ENCODE data around the gene GPR141. TPM values are rescaled to one million over a fixed set of nuclear protein-coding genes. Genes with fewer than 3 reads are reported as not detected.

GPR141 gene
- polyA plus RNA-seq, 2 of the 4 experiments (the other 2 are of a cell fraction) = 0.12 to 0.49 TPM

GRCh38 chr7:37672926-37673325 is 10.6 kb upstream of the GPR141 start:
- ChIA-PET CTCF (interaction anchor here (1.0 kb wide), 1 partner anchor 161 kb away, joined by 3 read pairs; no protein-coding TSS in a partner anchor), POLR2A (no interaction called here)
- DNase-seq (ENCODE audit: low read depth in 1 of 2, low spot score in 1 of 2) (no peak), FAIRE-seq (no peak), ATAC-seq (no peak)
- TF ChIP-seq, protein P1, sequence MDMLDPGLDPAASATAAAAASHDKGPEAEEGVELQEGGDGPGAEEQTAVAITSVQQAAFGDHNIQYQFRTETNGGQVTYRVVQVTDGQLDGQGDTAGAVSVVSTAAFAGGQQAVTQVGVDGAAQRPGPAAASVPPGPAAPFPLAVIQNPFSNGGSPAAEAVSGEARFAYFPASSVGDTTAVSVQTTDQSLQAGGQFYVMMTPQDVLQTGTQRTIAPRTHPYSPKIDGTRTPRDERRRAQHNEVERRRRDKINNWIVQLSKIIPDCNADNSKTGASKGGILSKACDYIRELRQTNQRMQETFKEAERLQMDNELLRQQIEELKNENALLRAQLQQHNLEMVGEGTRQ (IDR thresholded peaks at IDR 0.05) = no peak
- TF ChIP-seq HEYL (CRISPR knock-in tag; IDR thresholded peaks at IDR 0.05) (no peak), CBX8 (IDR thresholded peaks at IDR 0.05) (no peak), SREBF2 (IDR thresholded peaks at IDR 0.05) (no peak), ZC3H11A (IDR thresholded peaks at IDR 0.05) (no peak)
- no peak overlapping the region for H3K4me2 ChIP-seq
- H3K4me1 ChIP-seq = peaks cover 15% of the 10 kb centered on the region; the same call in 1 of the 3 replicates
- H3K27ac ChIP-seq = 0 out of 6 replicates have a peak overlapping the region, but pooled peaks of 1 of the 2 experiments have one; percentile 27
- peaks cover 9% of the 10 kb centered on the region; the same call in 1 of the 3 replicates for H3K9me3 ChIP-seq
- H3K4me3 ChIP-seq = no peak overlapping the region
- 53% methylated on average over 3 of the region's 3 CpGs for WGBS (ENCODE audit: missing lambda C conversion rate)

GRCh38 chr7:37673523-37673922 is 10.0 kb upstream of the GPR141 start:
- 74% methylated on average over 1 of the region's 1 CpG for WGBS (ENCODE audit: missing lambda C conversion rate)
- Histone ChIP-seq H3K27ac (0 out of 6 replicates have a peak overlapping the region, but pooled peaks of 1 of the 2 experiments have one; percentile 27), H3K4me2 (no peak overlapping the region), H3K9me3 (peaks cover 4% of the 10 kb centered on the region; the same call in 1 of the 3 replicates), H3K4me3 (no peak overlapping the region), H3K4me1 (peaks cover 15% of the 10 kb centered on the region; the same call in 1 of the 3 replicates)
- FAIRE-seq (no peak), DNase-seq (ENCODE audit: low read depth in 1 of 2, low spot score in 1 of 2) (no peak), ATAC-seq (no peak)
- TF ChIP-seq JUN (IDR thresholded peaks at IDR 0.05) (no peak), RNF2 (IDR thresholded peaks at IDR 0.05; ENCODE audit: borderline replicate concordance, low read depth) (no peak), FOXS1 (CRISPR knock-in tag; IDR thresholded peaks at IDR 0.05) (no peak), RFX5 (IDR thresholded peaks at IDR 0.05) (no peak), POLR2AphosphoS2 (conservative IDR thresholded peaks at IDR 0.05; ENCODE audit: low read length) (no peak), CHD2 (IDR thresholded peaks at IDR 0.05; ENCODE audit: low read length, partially characterized antibody) (no peak), HDAC2 (IDR thresholded peaks at IDR 0.05) (no peak), MYC (IDR thresholded peaks at IDR 0.05; ENCODE audit: borderline replicate concordance, low read length) (no peak), HOXB5 (CRISPR knock-in tag; IDR thresholded peaks at IDR 0.05) (no peak), NPAS2 (CRISPR knock-in tag; IDR thresholded peaks at IDR 0.05; ENCODE audit: borderline replicate concordance) (no peak), ZC3H11A (IDR thresholded peaks at IDR 0.05) (no peak), RARB (CRISPR knock-in tag; IDR thresholded peaks at IDR 0.05) (no peak), EHF (CRISPR knock-in tag; IDR thresholded peaks at IDR 0.05) (no peak), HOXA7 (CRISPR knock-in tag; IDR thresholded peaks at IDR 0.05) (no peak), E2F6 (IDR thresholded peaks at IDR 0.05; ENCODE audit: borderline replicate concordance, low read depth) (no peak), FOSL2 (IDR thresholded peaks at IDR 0.05) (no peak), FOSL2 (CRISPR knock-in tag; IDR thresholded peaks at IDR 0.05) (no peak)
- TF ChIP-seq, protein P2, sequence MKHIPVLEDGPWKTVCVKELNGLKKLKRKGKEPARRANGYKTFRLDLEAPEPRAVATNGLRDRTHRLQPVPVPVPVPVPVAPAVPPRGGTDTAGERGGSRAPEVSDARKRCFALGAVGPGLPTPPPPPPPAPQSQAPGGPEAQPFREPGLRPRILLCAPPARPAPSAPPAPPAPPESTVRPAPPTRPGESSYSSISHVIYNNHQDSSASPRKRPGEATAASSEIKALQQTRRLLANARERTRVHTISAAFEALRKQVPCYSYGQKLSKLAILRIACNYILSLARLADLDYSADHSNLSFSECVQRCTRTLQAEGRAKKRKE (CRISPR knock-in tag; IDR thresholded peaks at IDR 0.05; ENCODE audit: low read depth) = no peak
- POLR2A ChIA-PET = no interaction called here
- CTCF ChIA-PET = interaction anchor here (1.0 kb wide), 1 partner anchor 160 kb away, joined by 3 read pairs; no protein-coding TSS in a partner anchor

GRCh38 chr7:37674531-37674930 is 9.0 kb upstream of the GPR141 start:
- ATAC-seq (no peak), FAIRE-seq (no peak), DNase-seq (ENCODE audit: low read depth in 1 of 2, low spot score in 1 of 2) (no peak)
- ChIA-PET CTCF (no interaction called here), POLR2A (no interaction called here)
- Histone ChIP-seq H3K9me3 (no peaks in the 10 kb centered on the region), H3K4me1 (peaks cover 15% of the 10 kb centered on the region; the same call in 1 of the 3 replicates), H3K27ac (peak overlapping the region in 1 of 2 experiments; percentile 44; a peak in 3 of 6 replicates), H3K4me3 (no peak overlapping the region), H3K4me2 (no peak overlapping the region)
- TF ChIP-seq ESRRA (IDR thresholded peaks at IDR 0.05; ENCODE audit: borderline replicate concordance, low read length) = no peak
- TF ChIP-seq CHD2 (IDR thresholded peaks at IDR 0.05; ENCODE audit: low read length, partially characterized antibody) = no peak
- no peak for TF ChIP-seq JUN (IDR thresholded peaks at IDR 0.05)
- no peak for TF ChIP-seq RARB (CRISPR knock-in tag; IDR thresholded peaks at IDR 0.05)
- no peak for TF ChIP-seq ZSCAN20 (CRISPR knock-in tag; IDR thresholded peaks at IDR 0.05)
- no peak for TF ChIP-seq KDM5A (IDR thresholded peaks at IDR 0.05)
- 38% methylated on average over 5 of the region's 5 CpGs for WGBS (ENCODE audit: missing lambda C conversion rate)
